ENCODE results near the gene ABLIM2.

Gene ABLIM2

GRCh38 chr4:8117278-8117682 lies 41.3 kb downstream of the ABLIM2 start:
- no peak for DNase-seq

GRCh38 chr4:8115916-8116315 lies 42.7 kb downstream of the ABLIM2 start:
- no peak for DNase-seq

GRCh38 chr4:8115203-8115520 lies 43.5 kb downstream of the ABLIM2 start:
- DNase-seq: no peak

- no peak for DNase-seq
Measured at GRCh38 chr4:8114456-8115202, 44.0 kb downstream of the ABLIM2 start.

GRCh38 chr4:8113611-8114377 lies 44.8 kb downstream of the ABLIM2 start:
- no peak for DNase-seq

- DNase-seq: no peak
Measured at GRCh38 chr4:8112672-8113071, 45.9 kb downstream of the ABLIM2 start.

GRCh38 chr4:8112036-8112576 lies 46.5 kb downstream of the ABLIM2 start:
- peak; percentile 29 for DNase-seq

- no peak for DNase-seq
Measured at GRCh38 chr4:8110071-8110986, 48.3 kb downstream of the ABLIM2 start.

GRCh38 chr4:8109406-8110065 lies 49.1 kb downstream of the ABLIM2 start:
- DNase-seq: no peak

GRCh38 chr4:8108991-8109390 lies 49.6 kb downstream of the ABLIM2 start:
- DNase-seq: no peak

GRCh38 chr4:8108261-8108660 lies 50.4 kb downstream of the ABLIM2 start:
- DNase-seq: no peak

- DNase-seq: no peak
Measured at GRCh38 chr4:8107146-8107657, 51.4 kb downstream of the ABLIM2 start.

GRCh38 chr4:8106451-8107025 lies 52.1 kb downstream of the ABLIM2 start:
- DNase-seq: no peak

GRCh38 chr4:8105306-8106100 lies 53.1 kb downstream of the ABLIM2 start:
- no peak for DNase-seq

GRCh38 chr4:8104491-8105305 lies 53.9 kb downstream of the ABLIM2 start:
- no peak for DNase-seq

GRCh38 chr4:8103421-8104390 lies 54.9 kb downstream of the ABLIM2 start:
- DNase-seq: no peak

- no peak for DNase-seq
Measured at GRCh38 chr4:8102831-8103230, 55.8 kb downstream of the ABLIM2 start.

GRCh38 chr4:8102076-8102355 lies 56.6 kb downstream of the ABLIM2 start:
- DNase-seq: no peak
